HG03457 (cell line): ENCODE results near the gene BBOX1.
"Not testable (repeated sequence)": the region's sequence is repeated elsewhere in the genome, so short reads cannot be mapped to it uniquely, and the experiment has no call there.

ENCODE experiments used
- ATAC-seq: cut with Tn5 transposase; IDR thresholded peaks from one replicate; pipeline ENCODE4 v1.9.1; 2021; ENCODE audit warnings: moderate number of reproducible peaks; ENCODE audit not compliant: unreplicated experiment

The BBOX1 gene

DNA sequence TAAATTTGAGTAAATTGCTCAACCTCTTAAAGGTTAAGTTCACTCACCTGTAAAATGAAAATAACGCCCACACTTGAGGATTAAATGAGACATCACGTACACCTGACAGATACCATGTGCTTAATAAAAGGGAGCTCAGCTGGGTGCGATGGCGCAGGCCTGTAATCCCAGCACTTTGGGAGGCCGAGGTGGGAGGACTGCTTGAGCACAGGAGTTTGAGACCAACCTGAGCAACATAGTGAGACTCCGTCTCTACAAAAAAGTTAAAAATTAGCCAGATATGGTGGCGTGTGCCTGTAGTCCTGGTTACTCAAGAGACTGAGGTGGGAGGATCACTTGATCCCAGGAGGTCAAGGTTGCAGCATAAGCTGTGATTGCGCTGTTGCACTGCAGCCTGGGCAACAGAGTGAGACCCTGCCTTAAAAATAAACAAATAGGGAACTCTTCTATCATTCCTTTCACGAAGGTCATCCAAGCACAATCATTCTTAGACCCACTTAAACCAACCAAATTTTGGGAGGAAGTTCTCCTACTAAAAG is 134.1 kb downstream of the BBOX1 start:
- ATAC-seq = no peak

DNA sequence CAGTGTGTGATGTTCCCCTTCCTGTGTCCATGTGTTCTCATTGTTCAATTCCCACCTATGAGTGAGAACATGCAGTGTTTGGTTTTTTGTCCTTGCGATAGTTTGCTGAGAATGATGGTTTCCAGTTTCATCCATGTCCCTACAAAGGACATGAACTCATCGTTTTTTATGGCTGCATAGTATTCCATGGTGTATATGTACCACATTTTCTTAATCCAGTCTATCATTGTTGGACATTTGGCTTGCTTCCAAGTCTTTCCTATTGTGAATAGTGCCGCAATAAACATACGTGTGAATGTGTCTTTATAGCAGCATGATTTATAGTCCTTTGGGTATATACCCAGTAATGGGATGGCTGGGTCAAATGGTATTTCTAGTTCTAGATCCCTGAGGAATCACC is 134.9 kb downstream of the BBOX1 start:
- ATAC-seq = not testable (repeated sequence)
